ENCODE results near the gene ADCK1.
"Not testable (repeated sequence)": the region's sequence is repeated elsewhere in the genome, so short reads cannot be mapped to it uniquely, and the experiment has no call there.

The ADCK1 gene

GRCh38 chr14:77864085-77864484, 64.2 kb downstream of the ADCK1 start:
- no peak for DNase-seq (ENCODE audit: low read depth in 2 of 3, low spot score in 2 of 3)

GRCh38 chr14:77864580-77864979, 64.7 kb downstream of the ADCK1 start:
- DNase-seq (ENCODE audit: low read depth in 2 of 3, low spot score in 2 of 3) = no peak

- no peak for DNase-seq (ENCODE audit: low read depth in 2 of 3, low spot score in 2 of 3)
Measured at GRCh38 chr14:77865455-77865854, 65.5 kb downstream of the ADCK1 start.

- no peak for DNase-seq (ENCODE audit: low read depth in 2 of 3, low spot score in 2 of 3)
Measured at GRCh38 chr14:77866932-77867331, 67.0 kb downstream of the ADCK1 start.

- no peak for DNase-seq (ENCODE audit: low read depth in 2 of 3, low spot score in 2 of 3)
Measured at GRCh38 chr14:77867476-77867875, 67.6 kb downstream of the ADCK1 start.

GRCh38 chr14:77868552-77869285, 68.8 kb downstream of the ADCK1 start:
- DNase-seq (ENCODE audit: low read depth in 2 of 3, low spot score in 2 of 3) = no peak

GRCh38 chr14:77869340-77869739, 69.4 kb downstream of the ADCK1 start:
- DNase-seq (ENCODE audit: low read depth in 2 of 3, low spot score in 2 of 3) = no peak

GRCh38 chr14:77870646-77871045, 70.7 kb downstream of the ADCK1 start:
- no peak for DNase-seq (ENCODE audit: low read depth in 2 of 3, low spot score in 2 of 3)

- DNase-seq (ENCODE audit: low read depth in 2 of 3, low spot score in 2 of 3) = no peak
Measured at GRCh38 chr14:77872152-77872551, 72.2 kb downstream of the ADCK1 start.

GRCh38 chr14:77872983-77873382, 73.1 kb downstream of the ADCK1 start:
- no peak for DNase-seq (ENCODE audit: low read depth in 2 of 3, low spot score in 2 of 3)

GRCh38 chr14:77878783-77879182, 78.9 kb downstream of the ADCK1 start:
- DNase-seq (ENCODE audit: low read depth in 2 of 3, low spot score in 2 of 3) = no peak

- DNase-seq (ENCODE audit: low read depth in 2 of 3, low spot score in 2 of 3) = no peak
Measured at GRCh38 chr14:77880056-77880455, 80.1 kb downstream of the ADCK1 start.

GRCh38 chr14:77882098-77882497, 82.2 kb downstream of the ADCK1 start:
- no peak for DNase-seq (ENCODE audit: low read depth in 2 of 3, low spot score in 2 of 3)

- DNase-seq (ENCODE audit: low read depth in 2 of 3, low spot score in 2 of 3) = no peak
Measured at GRCh38 chr14:77882636-77883035, 82.7 kb downstream of the ADCK1 start.

GRCh38 chr14:77883131-77883846, 83.4 kb downstream of the ADCK1 start:
- no peak for DNase-seq (ENCODE audit: low read depth in 2 of 3, low spot score in 2 of 3)

GRCh38 chr14:77883847-77884238, 83.9 kb downstream of the ADCK1 start:
- DNase-seq (ENCODE audit: low read depth in 2 of 3, low spot score in 2 of 3) = no peak

GRCh38 chr14:77885367-77885766, 85.5 kb downstream of the ADCK1 start:
- DNase-seq (ENCODE audit: low read depth in 2 of 3, low spot score in 2 of 3) = no peak

GRCh38 chr14:77886010-77886409, 86.1 kb downstream of the ADCK1 start:
- DNase-seq (ENCODE audit: low read depth in 2 of 3, low spot score in 2 of 3) = no peak

GRCh38 chr14:77888903-77889302, 89.0 kb downstream of the ADCK1 start:
- not testable (repeated sequence) for DNase-seq (ENCODE audit: low read depth in 2 of 3, low spot score in 2 of 3)

GRCh38 chr14:77889971-77890442, 90.1 kb downstream of the ADCK1 start:
- no peak for DNase-seq (ENCODE audit: low read depth in 2 of 3, low spot score in 2 of 3)

- no peak for DNase-seq (ENCODE audit: low read depth in 2 of 3, low spot score in 2 of 3)
Measured at GRCh38 chr14:77890873-77891272, 91.0 kb downstream of the ADCK1 start.

- no peak for DNase-seq (ENCODE audit: low read depth in 2 of 3, low spot score in 2 of 3)
Measured at GRCh38 chr14:77892381-77892871, 92.5 kb downstream of the ADCK1 start.
